ENCODE results near the gene NPTN. TPM values are rescaled to one million over a fixed set of nuclear protein-coding genes. Genes with fewer than 3 reads are reported as not detected.

NPTN gene
- total RNA-seq, 2 experiments from 2014 or later: 41.5 to 43.2 TPM

- H2AFZ ChIP-seq (ENCODE audit: low read length): no peak overlapping the region
- POLR2A ChIA-PET: interaction anchor here (0.7 to 6.0 kb wide), 3 partner anchors 12 to 23 kb away, joined by 3 to 57 read pairs (median 4); no protein-coding TSS in a partner anchor
- peaks cover 45% of the 10 kb centered on the region for H4K20me1 ChIP-seq (ENCODE audit: insufficient read depth, low read length)
- CTCF ChIA-PET (ENCODE audit: unreplicated experiment): no interaction called here
- DNase-seq (ENCODE audit: low spot score): no peak
- H3K9me2 ChIP-seq (ENCODE audit: insufficient read depth, low read length): no peaks in the 10 kb centered on the region
- TF ChIP-seq EZH2phosphoT487 (IDR thresholded peaks at IDR 0.05; ENCODE audit: borderline replicate concordance, low read depth, low read length) (no peak), CTCF (conservative IDR thresholded peaks at IDR 0.05; ENCODE audit: low read length) (no peak)
- peak overlapping the region; percentile 96 for H3K4me3 ChIP-seq (ENCODE audit: low read depth, low read length, poor library complexity, severe bottlenecking)
- no peaks in the 10 kb centered on the region for H3K9me3 ChIP-seq (ENCODE audit: low read length)
- H3K4me1 ChIP-seq (ENCODE audit: insufficient read depth, low read length, poor library complexity, severe bottlenecking): peaks cover 43% of the 10 kb centered on the region
- intact Hi-C loops (cut with micrococcal nuclease; ENCODE audit: unreplicated experiment): loop anchor here (5.0 to 10.0 kb wide), 2 partner anchors 345 to 848 kb away; partner anchors contain the start of gene ADPGK
- H3K4me2 ChIP-seq (ENCODE audit: low read length): peak overlapping the region; percentile 98
- peaks cover 79% of the 10 kb centered on the region for H3K79me2 ChIP-seq (ENCODE audit: insufficient read depth, low read depth, low read length)
- H3K27ac ChIP-seq (ENCODE audit: low read depth, low read length, poor library complexity, severe bottlenecking): no peak overlapping the region
- no TSS peak for BruUV-seq (replicated peaks)
- no peaks in the 10 kb centered on the region for H3K36me3 ChIP-seq (ENCODE audit: insufficient read depth, low read length)
These were observed 3.3 kb downstream of the NPTN start for GRCh38 chr15:73629798-73630429.

- no peak overlapping the region for H3K27ac ChIP-seq (ENCODE audit: low read depth, low read length, poor library complexity, severe bottlenecking)
- peak overlapping the region; percentile 98 for H3K4me2 ChIP-seq (ENCODE audit: low read length)
- no peaks in the 10 kb centered on the region for H3K9me2 ChIP-seq (ENCODE audit: insufficient read depth, low read length)
- H3K4me3 ChIP-seq (ENCODE audit: low read depth, low read length, poor library complexity, severe bottlenecking): no peak overlapping the region
- ChIA-PET POLR2A (interaction anchor here (6.0 kb wide), 1 partner anchor 11 kb away, joined by 57 read pairs; no protein-coding TSS in a partner anchor), CTCF (ENCODE audit: unreplicated experiment) (no interaction called here)
- peaks cover 42% of the 10 kb centered on the region for H3K4me1 ChIP-seq (ENCODE audit: insufficient read depth, low read length, poor library complexity, severe bottlenecking)
- H4K20me1 ChIP-seq (ENCODE audit: insufficient read depth, low read length): peaks cover 52% of the 10 kb centered on the region
- no peak overlapping the region for H2AFZ ChIP-seq (ENCODE audit: low read length)
- intact Hi-C loops (cut with micrococcal nuclease; ENCODE audit: unreplicated experiment): no loop called here
- no peaks in the 10 kb centered on the region for H3K9me3 ChIP-seq (ENCODE audit: low read length)
- DNase-seq (ENCODE audit: low spot score): no peak
- BruUV-seq (replicated peaks): TSS peak; percentile 27
- peaks cover 86% of the 10 kb centered on the region for H3K79me2 ChIP-seq (ENCODE audit: insufficient read depth, low read depth, low read length)
- no peaks in the 10 kb centered on the region for H3K36me3 ChIP-seq (ENCODE audit: insufficient read depth, low read length)
- TF ChIP-seq EZH2phosphoT487 (IDR thresholded peaks at IDR 0.05; ENCODE audit: borderline replicate concordance, low read depth, low read length) (no peak), CTCF (conservative IDR thresholded peaks at IDR 0.05; ENCODE audit: low read length) (no peak)
These were observed 4.0 kb downstream of the NPTN start for GRCh38 chr15:73628976-73629797.
